Measurements from ENCODE around the gene PARP16. TPM values are rescaled to one million over a fixed set of nuclear protein-coding genes. Genes with fewer than 3 reads are reported as not detected.

PARP16 gene
- total and polyA plus RNA-seq, 8 donors, result 3.1 to 7.5 (median 5.5) TPM

GRCh38 chr15:65289261-65289854 is 2.7 kb upstream of the PARP16 start:
- Histone ChIP-seq H3K4me1 (peaks cover 0 to 13% (median 6%) of the 10 kb centered on the region in 3 donors), H3K27me3 (no peaks in the 10 kb centered on the region), H3K9me3 (no peaks in the 10 kb centered on the region), H3K36me3 (no peaks in the 10 kb centered on the region), H3K27ac (no peak overlapping the region), H3K4me3 (no peak overlapping the region)
- no peak for DNase-seq
- TF ChIP-seq CTCF (IDR thresholded peaks at IDR 0.05), result no peak
- no peak for FAIRE-seq
- 65 to 68% methylated on average over 7 of the region's 7 CpGs for WGBS, 2 donors
- intact Hi-C loops (cut with DNase I), result no loop called here
- no peak for ATAC-seq

DNA sequence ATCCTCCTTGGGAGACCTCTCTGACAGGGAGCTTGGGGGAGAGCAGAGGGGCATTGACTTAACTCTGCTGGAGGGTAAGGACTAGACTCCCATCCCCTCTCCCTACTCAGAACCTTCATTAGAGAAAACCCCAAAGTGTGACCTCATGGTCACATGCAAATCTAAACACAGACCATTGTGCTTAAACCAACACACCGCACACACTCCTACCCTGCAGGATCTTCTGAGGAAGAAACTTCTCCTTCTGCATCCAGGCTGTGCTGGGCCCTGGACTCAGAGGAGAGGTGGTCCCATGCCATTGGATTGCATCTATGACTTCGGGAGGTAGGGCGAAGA is 805 bp upstream of the PARP16 start:
- H3K36me3 ChIP-seq, result no peaks in the 10 kb centered on the region
- ATAC-seq (no peak), FAIRE-seq (no peak), DNase-seq (no peak)
- intact Hi-C loops (cut with DNase I), result no loop called here
- H3K27ac ChIP-seq, result peak overlapping the region in 2 of 4 donors; percentile 60 to 85
- WGBS, 2 donors, result 88 to 94% methylated on average over 3 of the region's 3 CpGs
- H3K27me3 ChIP-seq, result no peaks in the 10 kb centered on the region
- H3K4me3 ChIP-seq, result no peak overlapping the region
- TF ChIP-seq CTCF (IDR thresholded peaks at IDR 0.05), result no peak
- peaks cover 0 to 13% (median 6%) of the 10 kb centered on the region in 3 donors for H3K4me1 ChIP-seq
- no peaks in the 10 kb centered on the region for H3K9me3 ChIP-seq

DNA sequence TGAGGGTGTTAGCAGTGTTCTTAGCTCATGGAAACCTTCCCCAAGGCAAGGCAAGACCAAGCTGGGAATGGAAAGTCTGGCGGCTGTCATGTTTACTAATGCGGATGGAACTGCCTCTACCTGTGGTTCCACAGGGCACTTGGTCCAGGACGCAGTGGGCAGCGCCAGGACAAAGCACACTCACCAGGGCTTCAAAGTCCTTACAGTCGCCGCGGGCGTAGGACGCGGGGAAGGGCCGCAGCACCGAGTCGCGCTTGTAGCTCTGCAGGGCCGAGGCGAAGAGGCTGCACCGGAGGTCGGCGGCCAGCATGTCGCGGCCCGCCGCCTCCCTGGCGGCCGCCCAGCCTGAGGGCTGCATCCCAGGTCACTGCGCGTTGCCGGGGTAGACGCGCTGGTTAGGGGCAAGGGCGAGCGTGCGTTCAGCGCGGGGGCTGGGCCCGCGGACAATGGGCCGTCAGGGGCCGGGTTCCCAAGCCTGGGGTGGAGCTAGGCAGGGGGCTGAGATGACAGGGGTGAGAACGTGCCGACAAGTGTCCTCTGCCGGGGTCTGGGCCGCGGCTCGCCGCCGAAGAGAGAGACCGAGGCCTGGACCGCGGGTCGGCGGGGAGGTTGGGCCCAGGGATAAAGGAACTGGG is 497 bp downstream of the PARP16 start:
- TF ChIP-seq CTCF (IDR thresholded peaks at IDR 0.05), result no peak

DNA sequence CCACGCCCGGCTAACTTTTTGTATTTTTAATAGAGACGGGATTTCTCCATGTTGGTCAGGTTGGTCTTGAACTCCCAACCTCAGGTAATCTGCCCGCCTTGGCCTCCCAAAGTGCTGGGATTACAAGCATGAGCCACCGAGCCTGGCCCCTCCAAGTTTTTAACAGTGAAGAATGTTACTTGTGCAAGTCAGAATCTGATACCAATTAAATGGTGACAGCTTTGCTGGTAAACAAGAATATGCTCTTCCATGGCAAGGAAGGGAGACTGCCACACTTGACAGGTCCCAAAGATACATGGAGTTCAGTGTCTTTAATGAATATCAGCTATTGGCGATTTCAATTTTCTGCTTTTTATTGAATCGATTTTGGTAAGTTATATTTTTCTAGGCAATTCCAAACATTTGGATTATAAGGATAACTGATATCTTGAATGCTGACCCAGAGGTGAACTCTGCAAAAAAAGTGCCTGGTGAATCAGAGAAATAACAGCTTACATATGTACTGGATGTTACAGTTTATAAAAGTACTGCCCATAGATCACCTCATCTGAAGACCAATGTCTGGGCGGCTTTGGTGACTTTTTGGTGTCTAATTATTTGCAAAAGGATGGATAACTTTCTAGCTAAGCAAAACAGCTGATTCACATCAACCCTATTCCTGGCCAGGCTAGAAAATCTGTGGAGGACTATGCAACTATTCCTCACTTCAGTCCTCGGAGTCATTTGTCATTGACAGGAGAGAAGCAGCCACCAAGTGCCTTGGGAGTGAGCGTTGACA is 1.2 kb downstream of the PARP16 start:
- FAIRE-seq (no peak), DNase-seq (no peak)

More for the DNA sequence above, 497 bp downstream of the PARP16 start:
- no peaks in the 10 kb centered on the region for H3K36me3 ChIP-seq
- H3K4me3 ChIP-seq, result peak overlapping the region; percentile 68 to 92 (median 74)
- H3K4me1 ChIP-seq, result peaks cover 0 to 13% (median 6%) of the 10 kb centered on the region in 3 donors
- DNase-seq (peak in 2 of 6 donors; percentile 75 to 78), ATAC-seq (peak; percentile 54 to 67 (median 63)), FAIRE-seq (no peak)
- peak overlapping the region; percentile 75 to 92 (median 86) for H3K27ac ChIP-seq
- H3K27me3 ChIP-seq, result no peaks in the 10 kb centered on the region
- intact Hi-C loops (cut with DNase I), result no loop called here
- H3K9me3 ChIP-seq, result no peaks in the 10 kb centered on the region
- 0 to 1% methylated on average over 43 to 52 of the region's 52 CpGs for WGBS, 2 donors

More for the DNA sequence above, 1.2 kb downstream of the PARP16 start:
- H3K27me3 ChIP-seq, result no peaks in the 10 kb centered on the region
- H3K36me3 ChIP-seq, result no peaks in the 10 kb centered on the region
- peak overlapping the region; percentile 68 to 92 (median 74) for H3K4me3 ChIP-seq
- ATAC-seq, result no peak
- intact Hi-C loops (cut with DNase I), result no loop called here
- WGBS, 2 donors, result 66 to 69% methylated on average over 10 of the region's 10 CpGs
- peak overlapping the region; percentile 75 to 92 (median 86) for H3K27ac ChIP-seq
- peaks cover 0 to 13% (median 6%) of the 10 kb centered on the region in 3 donors for H3K4me1 ChIP-seq
- TF ChIP-seq CTCF (IDR thresholded peaks at IDR 0.05), result no peak
- no peaks in the 10 kb centered on the region for H3K9me3 ChIP-seq

Measured in pancreas (tissue), 10 donors.